ENCODE results near the gene GRXCR2.
A peak's percentile ranks its signal among the peaks of the same experiment; 100 is the strongest.
"Not testable (repeated sequence)": the region's sequence is repeated elsewhere in the genome, so short reads cannot be mapped to it uniquely, and the experiment has no call there.

Gene GRXCR2

DNA sequence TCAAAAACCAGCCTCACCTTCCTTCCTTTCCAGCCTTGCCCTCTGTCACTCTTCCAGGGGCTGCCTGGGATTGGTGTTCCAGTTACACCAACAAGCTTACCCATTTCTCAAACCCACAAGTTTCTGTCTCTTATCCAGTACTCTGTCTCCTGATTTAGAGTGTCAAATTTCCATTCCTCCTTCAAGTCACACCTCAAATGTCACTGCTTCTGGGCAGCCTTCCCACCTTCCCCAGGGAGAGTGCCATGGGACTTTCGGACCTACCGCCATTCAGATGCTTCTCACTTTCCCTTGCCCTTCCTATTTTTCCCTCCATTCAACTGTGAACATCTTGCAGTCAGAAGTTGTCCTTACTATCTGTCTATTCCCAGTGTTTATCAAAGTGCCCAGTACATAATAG is 2.0 kb upstream of the GRXCR2 start:
- DNase-seq (ENCODE audit: low read depth) = no peak

DNA sequence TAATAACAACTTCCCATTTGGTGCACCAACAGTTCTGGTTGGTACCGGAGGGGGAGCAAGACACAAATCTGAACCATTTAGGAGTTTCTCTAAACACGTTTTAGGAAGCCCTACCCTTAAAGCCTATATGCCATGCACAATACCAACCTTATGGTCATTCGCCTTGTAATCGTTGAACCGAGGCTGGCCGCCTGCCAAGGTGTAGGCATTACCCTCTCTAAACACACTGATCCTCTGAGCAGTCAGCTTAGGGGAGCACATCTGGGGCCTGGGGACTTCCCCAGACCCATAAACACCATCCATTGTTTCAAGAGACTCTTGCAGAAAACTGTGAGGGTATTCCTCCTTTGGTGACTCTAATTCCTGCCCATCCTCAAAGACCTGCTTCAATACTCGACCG is 328 bp downstream of the GRXCR2 start:
- no peak for DNase-seq (ENCODE audit: low read depth)

DNA sequence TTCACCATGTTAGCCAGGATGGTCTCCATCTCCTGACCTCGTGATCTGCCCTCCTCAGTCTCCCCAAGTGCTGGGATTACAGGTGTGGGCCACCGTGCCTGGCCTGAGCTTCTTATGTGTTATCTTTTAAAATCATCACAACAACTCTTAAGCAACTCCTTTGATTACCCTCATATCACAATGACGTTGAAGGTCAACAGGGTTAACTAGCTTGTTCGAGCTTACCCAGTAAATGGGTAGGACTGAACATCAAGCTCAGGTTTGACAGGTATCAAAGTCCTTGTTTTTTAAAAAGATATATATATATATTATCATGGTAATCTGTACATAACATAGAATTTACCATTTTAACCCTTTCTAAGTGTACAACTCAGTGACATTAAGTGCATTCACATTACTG is 3.1 kb downstream of the GRXCR2 start:
- DNase-seq (ENCODE audit: low read depth) = no peak

DNA sequence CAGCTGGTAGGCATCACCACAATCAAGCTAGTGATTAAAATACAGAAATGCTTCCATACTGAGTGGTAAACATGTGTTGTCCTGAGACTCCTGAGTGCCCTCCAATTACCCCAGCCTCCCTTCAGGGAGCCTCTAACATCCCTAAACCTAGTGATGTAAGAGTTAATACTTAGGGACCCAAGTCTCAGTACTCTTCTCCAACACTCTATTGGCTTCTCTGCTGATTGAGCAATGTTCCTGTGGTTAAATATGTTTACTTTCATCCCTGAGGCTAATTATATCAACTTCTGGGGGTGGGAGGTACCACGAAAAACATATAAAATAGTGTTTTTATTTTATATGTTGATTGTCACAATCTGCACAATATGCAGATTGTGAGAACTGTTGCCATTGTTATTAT is 5.0 kb downstream of the GRXCR2 start:
- no peak for DNase-seq (ENCODE audit: low read depth)

DNA sequence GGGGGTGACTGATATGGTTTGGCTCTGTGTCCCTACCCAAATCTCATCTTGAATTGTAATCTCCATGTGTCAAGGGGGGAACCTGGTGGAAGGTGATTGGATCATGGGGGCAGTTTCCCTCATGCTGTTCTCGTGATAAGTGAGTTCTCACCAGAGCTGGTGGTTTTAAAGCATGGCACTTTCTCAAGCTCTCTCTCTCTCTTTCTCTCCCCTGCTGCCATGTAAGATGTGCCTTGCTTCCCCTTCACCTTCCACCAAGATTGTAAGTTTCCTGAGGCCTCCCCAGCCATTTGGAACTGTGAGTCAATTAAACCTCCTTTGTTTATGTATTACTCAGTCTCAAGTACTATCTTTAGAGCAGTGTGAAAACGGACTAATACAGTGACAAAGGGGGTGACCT is 8.4 kb downstream of the GRXCR2 start:
- DNase-seq (ENCODE audit: low read depth) = not testable (repeated sequence)

DNA sequence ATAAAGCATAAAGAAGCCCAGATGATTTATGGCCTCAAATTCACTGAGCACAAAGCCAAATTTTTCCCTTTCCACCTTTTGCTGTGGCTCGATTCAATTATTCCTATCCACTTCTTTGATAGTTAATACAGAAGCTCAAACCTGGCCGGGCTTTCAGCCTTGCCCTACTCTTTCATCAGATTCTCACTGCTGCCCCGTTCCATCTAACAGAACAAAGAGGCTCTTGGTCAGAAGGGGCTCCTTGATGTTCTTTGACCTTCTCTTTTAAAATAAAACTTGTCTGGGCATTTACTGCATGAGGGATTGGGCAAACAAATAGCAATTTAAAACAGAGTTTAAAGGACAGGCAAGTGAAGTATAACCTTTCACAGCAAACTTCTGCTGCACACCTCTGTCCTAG is 9.8 kb downstream of the GRXCR2 start:
- DNase-seq (ENCODE audit: low read depth) = no peak

DNA sequence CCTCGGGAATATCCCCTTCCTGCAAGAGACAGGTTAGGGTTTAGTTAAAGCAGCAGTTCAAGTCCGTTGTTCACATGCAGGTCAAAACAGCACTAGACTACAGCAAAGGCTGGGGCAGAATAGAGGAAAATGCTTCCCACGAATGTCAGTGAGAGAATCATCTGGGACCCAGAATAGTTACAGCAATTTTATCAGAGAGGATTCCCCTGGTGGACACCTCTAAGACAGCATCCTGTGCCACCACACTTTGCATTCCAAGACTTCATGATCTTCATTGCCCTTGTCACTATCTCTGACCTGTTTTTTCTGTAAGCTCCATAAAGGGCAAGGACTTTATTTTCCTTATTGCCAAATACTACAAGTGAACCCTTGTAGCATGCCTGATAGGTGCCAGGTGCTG is 12.9 kb downstream of the GRXCR2 start:
- DNase-seq (ENCODE audit: low read depth) = no peak

DNA sequence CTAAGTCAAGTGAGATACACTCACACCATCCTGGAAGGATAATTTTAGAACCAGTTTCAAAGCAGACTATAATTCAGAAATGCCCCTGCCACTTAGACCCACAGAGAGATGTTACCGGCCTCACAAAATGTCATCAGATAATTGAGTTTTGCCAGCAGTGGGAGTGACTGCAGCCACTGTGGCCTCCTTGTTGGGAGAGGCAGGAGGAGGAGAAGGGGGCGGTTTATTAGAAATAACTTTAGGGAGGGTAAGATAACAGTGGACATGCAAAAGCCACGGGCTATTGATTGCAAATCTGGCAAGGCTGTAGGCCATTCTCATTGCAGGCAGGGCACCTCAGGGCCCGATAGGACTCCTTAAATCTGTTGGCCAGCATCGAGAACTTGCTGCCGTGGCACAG is 13.4 kb downstream of the GRXCR2 start:
- DNase-seq (ENCODE audit: low read depth) = no peak

DNA sequence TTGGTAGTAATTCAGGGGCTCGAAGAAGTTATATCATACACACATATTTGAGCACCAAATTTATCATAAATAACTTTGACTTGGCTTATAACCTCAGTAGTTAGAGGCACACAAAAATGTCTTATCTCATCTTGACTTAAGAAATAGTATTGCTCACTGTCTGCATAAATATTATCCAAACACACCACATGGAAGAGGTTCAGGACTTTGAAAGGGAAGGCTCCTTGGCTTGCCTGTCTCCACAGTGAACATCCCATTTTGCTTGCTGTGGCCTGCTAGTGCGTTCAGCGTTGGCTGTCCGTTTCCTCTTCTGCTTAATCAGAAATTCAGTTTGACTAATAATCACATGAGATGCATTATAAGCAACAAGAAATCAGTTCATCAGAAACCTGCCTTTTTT is 13.9 kb downstream of the GRXCR2 start:
- DNase-seq (ENCODE audit: low read depth) = peak; percentile 25

DNA sequence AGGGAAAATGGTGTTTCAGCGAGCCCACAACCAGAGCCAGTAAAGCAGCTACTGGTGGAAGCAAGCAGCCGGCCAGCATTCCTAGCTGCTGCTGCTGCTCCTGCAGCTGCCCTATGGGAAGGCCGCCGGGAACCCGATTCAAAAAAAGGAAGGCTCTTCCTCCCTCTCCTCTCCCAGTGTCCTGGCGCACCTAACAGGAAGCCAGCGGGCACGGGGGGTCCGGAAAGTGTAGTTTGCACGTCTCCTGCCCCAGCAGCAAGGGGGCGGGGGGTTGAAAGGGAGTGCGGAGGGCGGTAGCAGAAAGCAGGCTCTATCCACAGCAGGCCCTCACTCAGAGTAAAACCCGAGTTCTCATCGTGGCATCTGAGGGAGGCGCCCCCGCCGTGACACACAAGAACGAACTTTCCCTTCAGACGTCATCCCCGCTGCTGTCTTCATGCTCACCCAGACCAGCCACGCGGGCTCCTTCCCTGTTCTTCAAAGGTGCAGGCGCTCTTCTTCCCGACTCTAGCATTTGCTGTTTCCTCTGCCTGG is 16.5 kb downstream of the GRXCR2 start:
- peak; percentile 52 for DNase-seq (ENCODE audit: low read depth)

DNA sequence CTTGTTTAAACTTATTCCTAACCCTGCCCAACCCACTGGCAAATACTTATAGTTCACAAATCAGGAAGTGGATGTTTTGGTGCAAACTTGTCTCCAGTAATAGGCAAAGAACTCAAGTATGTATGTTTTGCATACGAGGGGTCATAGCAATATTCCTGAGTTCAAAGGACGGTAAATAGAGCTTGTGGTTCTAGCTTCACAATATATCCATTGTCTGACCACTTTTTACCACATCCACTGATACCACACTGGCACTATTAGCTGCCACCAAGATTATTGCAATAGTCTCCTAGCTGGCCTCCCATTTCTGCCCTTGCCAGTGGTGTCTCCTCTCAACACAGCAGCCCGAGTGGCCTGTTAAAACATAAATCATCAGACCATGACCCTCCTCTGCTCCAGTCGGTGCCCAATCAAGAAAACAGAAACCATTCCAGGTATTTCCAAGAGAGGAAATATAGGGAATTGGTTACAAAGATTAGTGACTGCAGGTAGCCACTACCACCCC is 17.0 kb downstream of the GRXCR2 start:
- DNase-seq (ENCODE audit: low read depth) = no peak

DNA sequence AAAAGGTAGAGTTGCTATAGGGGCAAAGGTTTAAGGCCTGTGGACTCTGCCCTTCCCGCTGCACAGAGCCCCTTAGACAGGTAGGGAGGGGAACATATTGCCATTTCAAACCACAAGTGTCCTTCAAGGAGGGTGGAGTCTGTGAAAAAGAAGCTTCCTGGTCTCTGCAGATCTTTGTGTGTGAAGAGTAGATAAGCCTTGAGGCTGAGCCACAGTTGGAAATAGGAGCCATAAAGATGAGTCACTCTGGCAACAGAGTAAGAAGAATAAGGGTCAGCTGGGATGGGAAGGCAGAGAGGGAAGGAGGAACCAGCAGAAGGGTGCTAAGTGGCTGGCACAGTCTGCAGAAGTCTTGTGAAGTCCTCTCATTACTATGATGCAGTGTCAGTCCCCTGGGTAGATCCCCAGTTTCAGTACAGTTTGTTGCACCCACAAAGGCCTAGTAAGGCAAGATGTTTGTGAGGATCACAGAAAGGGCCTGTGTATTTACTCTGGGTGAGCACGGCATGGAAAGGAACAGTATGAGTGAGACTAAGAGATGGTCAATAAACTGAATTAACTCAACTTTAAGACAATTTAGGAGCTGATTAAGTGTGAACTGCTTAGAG is 18.1 kb downstream of the GRXCR2 start:
- peak; percentile 88 for DNase-seq (ENCODE audit: low read depth)

DNA sequence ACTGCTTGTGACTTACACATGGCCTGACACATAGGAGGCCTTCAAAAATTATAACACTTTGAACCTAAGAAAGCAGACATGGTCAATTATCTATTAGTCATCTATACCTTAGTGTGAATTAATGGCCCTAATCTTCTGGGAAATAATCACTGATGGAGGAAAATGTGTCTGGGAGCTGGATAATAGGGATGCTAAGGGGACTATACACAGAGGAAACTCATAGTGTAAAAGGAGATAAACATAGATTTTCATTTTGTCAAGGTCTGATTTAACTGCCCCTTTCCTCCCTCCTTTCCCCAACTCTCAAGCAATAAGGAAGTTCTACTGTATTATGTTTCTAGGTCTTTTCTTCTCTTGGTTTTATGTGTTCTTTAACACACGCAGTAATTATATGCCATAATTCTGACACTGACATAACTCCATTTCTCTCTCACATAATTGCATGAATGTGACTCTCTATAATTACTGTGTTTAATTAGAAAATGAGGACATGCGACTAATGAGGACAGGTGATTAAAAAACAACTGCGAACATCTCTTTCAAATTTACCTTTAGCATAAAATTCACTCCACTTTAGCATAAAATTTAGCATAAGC is 18.9 kb downstream of the GRXCR2 start:
- no peak for DNase-seq (ENCODE audit: low read depth)

DNA sequence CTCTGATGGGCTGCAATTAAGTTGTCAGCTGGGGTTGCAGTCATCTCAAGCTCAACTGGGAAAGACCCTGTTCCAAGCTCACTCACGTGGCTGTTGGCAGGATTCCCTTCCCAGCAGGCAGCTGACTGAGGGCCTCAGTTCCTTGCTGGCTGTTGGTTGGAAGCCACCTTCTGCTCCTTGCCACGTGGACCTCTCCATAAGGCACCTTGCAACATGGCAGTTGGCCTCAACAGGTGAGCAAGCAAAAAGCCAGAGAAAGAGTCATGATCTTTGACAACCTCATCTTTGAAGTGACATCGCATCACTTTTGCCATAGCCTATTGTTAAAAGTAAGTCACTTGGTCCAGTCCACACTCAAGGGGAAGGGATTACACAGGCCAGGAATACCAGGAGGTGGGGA is 19.8 kb downstream of the GRXCR2 start:
- DNase-seq (ENCODE audit: low read depth) = no peak

DNA sequence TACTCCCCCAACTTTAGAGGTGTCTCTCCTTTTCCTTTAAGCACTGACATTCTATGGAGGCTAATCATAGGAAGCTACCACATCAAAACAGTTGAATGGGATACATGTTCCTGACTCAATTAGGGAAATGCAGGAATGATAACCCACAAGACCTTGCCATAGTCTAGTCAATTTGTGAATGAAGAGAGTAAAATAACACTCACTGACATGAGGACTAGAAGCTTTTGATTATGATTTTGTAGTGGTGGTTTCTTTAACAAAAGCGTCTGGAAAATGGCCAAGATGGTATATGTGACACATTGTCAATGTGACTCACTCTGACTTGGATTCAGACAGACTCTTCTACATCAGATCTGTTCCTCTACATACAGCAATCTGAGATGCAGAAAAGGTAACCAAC is 24.0 kb downstream of the GRXCR2 start:
- peak; percentile 42 for DNase-seq (ENCODE audit: low read depth)

DNA sequence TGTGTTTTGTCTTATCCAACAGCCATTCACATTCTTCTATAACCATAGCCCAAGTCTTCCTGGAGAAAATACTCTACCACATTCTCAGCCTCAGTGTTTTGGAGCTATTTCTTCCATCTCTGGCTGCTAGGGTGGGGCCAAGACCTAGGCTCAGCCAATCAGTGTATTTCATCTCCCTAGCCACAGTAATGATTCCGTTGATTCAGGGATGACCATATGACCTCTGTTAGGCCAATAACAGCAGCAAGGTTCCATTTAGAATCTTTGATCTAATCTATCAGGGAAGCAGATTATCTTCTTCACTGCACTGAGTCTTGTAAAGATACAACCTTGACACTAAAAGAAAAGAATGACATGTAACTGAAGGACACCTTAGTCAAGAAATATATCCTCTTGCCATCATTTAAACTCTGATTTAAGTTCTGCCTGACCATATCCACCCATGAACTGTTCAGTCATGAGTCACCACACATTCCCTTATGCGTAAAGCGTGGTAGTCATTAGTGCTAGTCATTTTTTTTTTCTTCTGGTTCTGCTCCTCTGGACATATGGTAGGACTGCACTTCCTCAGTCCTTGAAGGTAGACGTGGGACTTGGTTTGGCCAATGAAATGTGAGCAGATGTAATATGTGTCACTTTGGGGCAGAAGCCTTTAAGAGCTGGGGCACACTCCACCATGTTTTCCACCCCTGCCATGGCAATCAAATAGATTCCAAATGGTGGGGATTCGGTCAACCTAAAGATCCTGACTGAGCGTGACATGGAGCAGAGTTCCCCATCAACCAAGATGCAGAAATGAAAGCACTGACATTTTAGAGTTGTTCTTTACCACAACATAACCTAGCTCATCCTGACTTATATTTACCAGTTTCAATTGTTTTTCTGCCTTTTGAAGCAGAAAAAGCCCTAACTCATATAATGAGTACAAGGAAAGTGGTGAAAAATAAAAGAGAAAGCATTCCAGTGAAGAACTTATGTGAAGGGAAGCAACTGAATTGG is 25.0 kb downstream of the GRXCR2 start:
- DNase-seq (ENCODE audit: low read depth) = peak; percentile 86

DNA sequence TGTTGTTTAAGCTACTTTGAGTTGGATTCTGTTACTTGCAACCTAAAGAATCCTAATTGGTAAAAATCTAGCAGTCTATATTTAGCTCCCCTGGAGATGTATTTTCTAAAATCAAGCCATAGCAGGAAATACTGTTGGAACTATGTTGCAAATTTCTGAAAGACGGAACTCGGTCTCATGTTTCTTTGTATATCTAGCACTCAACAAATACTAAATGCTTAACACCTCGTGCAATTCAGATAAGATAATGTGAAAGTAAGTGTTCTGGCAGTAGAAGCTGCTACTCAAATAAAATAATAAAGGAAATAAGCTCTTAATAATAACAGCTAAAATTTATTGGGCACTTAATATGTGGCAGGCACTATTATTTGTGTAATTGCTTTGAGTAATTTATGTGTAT is 26.7 kb downstream of the GRXCR2 start:
- DNase-seq (ENCODE audit: low read depth) = no peak

DNA sequence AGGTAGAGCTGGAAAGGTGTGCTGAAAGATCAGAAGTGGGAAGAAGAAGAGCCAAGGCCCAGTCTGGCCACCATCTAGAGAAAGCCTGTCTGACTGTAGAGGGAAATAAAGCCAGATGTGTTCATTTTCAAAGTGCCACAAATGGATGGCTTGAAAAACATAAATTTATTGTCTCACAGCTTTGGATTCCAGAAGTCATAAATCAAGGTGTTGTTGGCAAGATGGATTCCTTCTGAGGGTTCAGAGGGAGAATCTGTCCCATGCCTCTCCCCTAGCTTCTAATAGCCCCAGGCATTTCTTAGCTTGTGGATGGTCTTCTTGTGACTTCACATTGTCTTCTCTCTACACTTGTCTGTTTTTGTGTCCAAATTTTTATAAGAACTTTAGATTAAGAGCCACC is 31.5 kb downstream of the GRXCR2 start:
- DNase-seq (ENCODE audit: low read depth) = no peak

DNA sequence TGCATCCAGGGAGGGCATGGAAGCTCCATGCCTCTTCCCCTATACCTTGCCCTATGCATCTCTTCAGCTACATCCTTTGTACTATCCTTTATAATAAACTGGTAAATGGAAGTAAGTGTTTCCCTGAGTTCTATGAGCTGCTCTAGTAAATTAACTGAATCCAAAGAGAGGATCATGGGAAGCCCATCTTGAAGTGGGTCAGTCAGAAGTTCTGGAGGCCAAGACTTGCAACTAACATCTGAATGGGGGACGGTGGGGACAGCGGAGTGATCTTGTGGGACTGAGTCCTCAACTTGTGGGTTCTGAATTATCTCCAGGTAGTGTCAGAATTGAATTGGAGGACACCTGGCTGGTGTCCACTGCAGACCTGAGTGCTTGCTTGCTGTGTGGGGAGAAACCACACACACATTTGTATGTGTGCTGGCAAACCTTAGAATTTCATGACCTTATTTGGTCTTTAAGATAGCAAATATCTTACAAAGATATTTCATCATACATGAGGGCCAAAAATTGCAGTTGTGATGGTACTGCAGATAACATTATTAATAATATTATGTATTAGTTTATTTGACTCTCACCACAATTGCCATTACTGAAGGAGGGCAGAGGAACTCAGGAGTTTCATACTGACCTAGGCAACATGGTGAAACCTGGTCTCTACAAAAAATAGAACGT is 32.2 kb downstream of the GRXCR2 start:
- DNase-seq (ENCODE audit: low read depth) = no peak

DNA sequence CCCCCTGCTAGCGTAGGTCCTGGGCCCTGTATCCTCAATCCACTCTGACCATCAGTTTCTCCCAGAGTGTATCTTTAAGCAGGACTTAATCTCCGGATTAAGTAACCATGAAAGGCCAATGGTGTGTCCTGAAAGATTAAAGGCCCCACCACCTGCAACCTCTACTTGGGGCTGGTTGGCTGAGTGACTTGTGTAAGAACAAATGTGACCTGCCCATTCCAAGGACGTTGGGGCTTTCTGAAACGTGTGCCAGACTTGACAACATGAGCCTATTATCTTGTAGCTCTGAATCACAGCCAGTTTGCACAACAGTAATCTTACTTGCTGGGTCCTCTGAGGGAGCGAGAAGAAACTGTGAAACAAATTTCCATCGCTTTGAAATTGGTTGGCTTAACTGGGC is 34.5 kb downstream of the GRXCR2 start:
- no peak for DNase-seq (ENCODE audit: low read depth)

DNA sequence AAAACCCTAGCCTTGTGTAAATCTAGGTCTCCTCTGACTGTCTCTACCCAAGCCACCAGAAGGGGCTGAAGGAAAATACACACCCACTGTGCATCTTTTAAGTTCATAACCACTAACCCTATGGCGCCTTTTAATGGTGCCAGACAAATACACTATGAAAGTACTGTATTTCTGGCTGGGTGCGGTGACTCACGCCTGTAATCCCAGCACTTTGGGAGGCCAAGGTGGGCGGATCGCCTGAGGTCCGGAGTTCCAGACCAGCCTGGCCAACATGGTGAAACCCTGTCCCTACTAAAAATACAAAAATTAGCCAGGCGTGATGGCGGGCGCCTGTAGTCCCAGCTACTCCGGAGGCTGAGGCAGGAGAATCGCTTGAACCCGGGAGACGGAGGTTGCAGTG is 36.6 kb downstream of the GRXCR2 start:
- DNase-seq (ENCODE audit: low read depth) = not testable (repeated sequence)

DNA sequence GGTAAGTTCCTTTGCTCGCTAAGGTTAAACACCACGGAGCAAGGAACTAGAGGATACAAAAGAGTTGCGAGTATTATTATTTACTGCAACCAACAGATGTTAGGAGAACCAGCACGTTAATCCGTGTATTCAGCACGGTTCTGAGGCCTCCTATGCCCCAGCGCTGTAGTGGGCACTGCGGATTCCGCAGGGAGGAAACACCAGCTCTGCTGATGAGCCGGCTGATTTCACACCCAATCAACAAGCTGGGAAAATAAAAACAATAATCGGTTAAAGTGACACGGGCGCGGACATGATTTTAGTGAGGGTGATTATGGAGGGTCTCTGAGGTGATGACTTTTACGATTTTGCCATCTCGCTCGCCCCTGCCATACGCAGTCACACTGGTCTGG is 37.0 kb downstream of the GRXCR2 start:
- no peak for DNase-seq (ENCODE audit: low read depth)

Data from EH (cell line).